Ascending aorta (tissue), 2 donors: ENCODE measurements around the gene SPECC1L. TPM values are rescaled to one million over a fixed set of nuclear protein-coding genes. Genes with fewer than 3 reads are reported as not detected.

Experiments
- DNase-seq, 2 donors: peaks; one replicate each; pipeline ENCODE4 v3.0.0-alpha.2; 2019; ENCODE audit warnings: low spot score in 2 of 2
- H3K27ac ChIP-seq, 2 donors: fragments of 200-600 bp; sonication (generic); one replicate each; pipeline ENCODE4 v1.5.1; 2016 to 2017; ENCODE audit warnings: mild to moderate bottlenecking in 1 of 2
- H3K27me3 ChIP-seq: fragments of 200-600 bp; sonication (generic); one replicate; pipeline ENCODE4 v1.5.1; 2017
- H3K36me3 ChIP-seq, 2 donors: fragments of 200-600 bp; sonication (generic); one replicate each; pipeline ENCODE4 v1.5.1; 2016
- H3K4me1 ChIP-seq, 2 donors: fragments of 200-600 bp; sonication (generic); one replicate each; pipeline ENCODE4 v1.5.1; 2016 to 2017; ENCODE audit warnings: mild to moderate bottlenecking in 1 of 2
- H3K4me3 ChIP-seq, 2 donors: fragments of 200-600 bp; sonication (generic); one replicate each; pipeline ENCODE4 v1.5.1; 2016 to 2017; ENCODE audit warnings: mild to moderate bottlenecking in 1 of 2
- H3K9me3 ChIP-seq, 2 donors: fragments of 200-600 bp; sonication (generic); one replicate each; pipeline ENCODE4 v1.5.1; 2016
- intact Hi-C: fragments of 100-400 bp; cut with DNase I; formaldehyde crosslinking; loops from one replicate; pipeline ENCODE4 v1.15.1; 2023
- total RNA-seq: library from RNA; depleted of rRNA; stranded (reverse); fragments of >200 nt; gene quantifications from one replicate; pipeline ENCODE4 v1.1.0, GENCODE V29; 2016
- TF ChIP-seq, protein P1 (sequence below), 3 experiments: fragments of 200-600 bp in 2 of 3; fragments of 450-650 bp in 1 of 3; sonication (generic) in 2 of 3; IDR thresholded peaks; one replicate each; pipeline ENCODE4 v1.5.1; 2016 to 2019; ENCODE audit warnings: antibody characterized with exemption in 3 of 3, mild to moderate bottlenecking in 1 of 3, moderate library complexity in 1 of 3

The SPECC1L gene
- total RNA-seq, 1 donor from 2014 or later = 66.9 TPM

DNA sequence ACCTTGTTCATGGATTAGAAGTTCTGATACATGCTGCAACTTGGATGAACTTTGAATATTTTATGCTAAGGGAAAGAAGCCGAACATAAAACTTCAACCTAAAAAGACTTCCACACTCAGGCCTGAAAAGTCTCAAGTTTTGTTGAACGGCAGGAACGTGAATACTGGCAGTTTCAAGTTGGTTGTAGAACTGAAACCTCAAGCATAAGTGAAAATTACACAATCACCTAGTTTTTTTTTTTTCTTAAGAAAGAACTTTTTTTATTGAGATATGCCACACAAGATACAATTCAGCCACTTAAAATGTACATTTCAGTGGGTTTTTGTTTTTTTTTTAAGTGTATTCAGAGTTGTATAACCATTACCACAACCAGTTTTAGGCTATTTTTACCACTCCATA is 106.0 kb downstream of the SPECC1L start:
- H3K36me3 ChIP-seq = peaks cover 25 to 55% of the 10 kb centered on the region in 2 donors
- H3K27me3 ChIP-seq = no peaks in the 10 kb centered on the region
- no peak overlapping the region for H3K27ac ChIP-seq
- H3K4me1 ChIP-seq = no peaks in the 10 kb centered on the region
- TF ChIP-seq, protein P1, sequence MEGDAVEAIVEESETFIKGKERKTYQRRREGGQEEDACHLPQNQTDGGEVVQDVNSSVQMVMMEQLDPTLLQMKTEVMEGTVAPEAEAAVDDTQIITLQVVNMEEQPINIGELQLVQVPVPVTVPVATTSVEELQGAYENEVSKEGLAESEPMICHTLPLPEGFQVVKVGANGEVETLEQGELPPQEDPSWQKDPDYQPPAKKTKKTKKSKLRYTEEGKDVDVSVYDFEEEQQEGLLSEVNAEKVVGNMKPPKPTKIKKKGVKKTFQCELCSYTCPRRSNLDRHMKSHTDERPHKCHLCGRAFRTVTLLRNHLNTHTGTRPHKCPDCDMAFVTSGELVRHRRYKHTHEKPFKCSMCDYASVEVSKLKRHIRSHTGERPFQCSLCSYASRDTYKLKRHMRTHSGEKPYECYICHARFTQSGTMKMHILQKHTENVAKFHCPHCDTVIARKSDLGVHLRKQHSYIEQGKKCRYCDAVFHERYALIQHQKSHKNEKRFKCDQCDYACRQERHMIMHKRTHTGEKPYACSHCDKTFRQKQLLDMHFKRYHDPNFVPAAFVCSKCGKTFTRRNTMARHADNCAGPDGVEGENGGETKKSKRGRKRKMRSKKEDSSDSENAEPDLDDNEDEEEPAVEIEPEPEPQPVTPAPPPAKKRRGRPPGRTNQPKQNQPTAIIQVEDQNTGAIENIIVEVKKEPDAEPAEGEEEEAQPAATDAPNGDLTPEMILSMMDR (IDR thresholded peaks at IDR 0.05) = no peak
- H3K9me3 ChIP-seq = no peaks in the 10 kb centered on the region
- intact Hi-C loops = no loop called here
- no peak overlapping the region for H3K4me3 ChIP-seq
- no peak for DNase-seq

DNA sequence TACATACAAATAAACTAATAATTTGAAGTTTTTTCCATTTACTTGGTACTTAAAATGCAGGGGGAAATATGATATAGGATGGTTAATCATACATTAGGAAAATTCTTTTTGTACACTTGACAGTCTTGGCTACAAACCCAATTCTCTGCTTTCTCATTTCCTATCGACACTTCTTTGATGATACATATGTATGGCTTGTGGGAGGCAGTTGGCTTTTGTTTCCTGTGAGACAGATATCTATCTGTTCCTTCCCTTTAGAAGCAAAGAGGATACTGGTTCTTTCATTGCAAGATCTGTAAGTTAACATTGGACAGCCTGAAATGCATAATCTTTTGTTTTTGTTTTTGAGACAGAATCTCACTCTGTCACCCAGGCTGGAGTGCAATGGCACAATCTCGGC is 108.9 kb downstream of the SPECC1L start:
- H3K36me3 ChIP-seq = peaks cover 20 to 40% of the 10 kb centered on the region in 2 donors
- no peak overlapping the region for H3K27ac ChIP-seq
- DNase-seq = no peak
- intact Hi-C loops = no loop called here
- no peaks in the 10 kb centered on the region for H3K9me3 ChIP-seq
- no peaks in the 10 kb centered on the region for H3K27me3 ChIP-seq
- H3K4me3 ChIP-seq = no peak overlapping the region
- H3K4me1 ChIP-seq = no peaks in the 10 kb centered on the region
- TF ChIP-seq, protein P1 (IDR thresholded peaks at IDR 0.05) = no peak

GRCh38 chr22:24380220-24380904 is 109.7 kb downstream of the SPECC1L start:
- no peak overlapping the region for H3K4me3 ChIP-seq
- peaks cover 19 to 37% of the 10 kb centered on the region in 2 donors for H3K36me3 ChIP-seq
- intact Hi-C loops = no loop called here
- TF ChIP-seq, protein P1 (IDR thresholded peaks at IDR 0.05) = no peak
- H3K27me3 ChIP-seq = no peaks in the 10 kb centered on the region
- no peak for DNase-seq
- H3K27ac ChIP-seq = no peak overlapping the region
- no peaks in the 10 kb centered on the region for H3K4me1 ChIP-seq
- no peaks in the 10 kb centered on the region for H3K9me3 ChIP-seq

DNA sequence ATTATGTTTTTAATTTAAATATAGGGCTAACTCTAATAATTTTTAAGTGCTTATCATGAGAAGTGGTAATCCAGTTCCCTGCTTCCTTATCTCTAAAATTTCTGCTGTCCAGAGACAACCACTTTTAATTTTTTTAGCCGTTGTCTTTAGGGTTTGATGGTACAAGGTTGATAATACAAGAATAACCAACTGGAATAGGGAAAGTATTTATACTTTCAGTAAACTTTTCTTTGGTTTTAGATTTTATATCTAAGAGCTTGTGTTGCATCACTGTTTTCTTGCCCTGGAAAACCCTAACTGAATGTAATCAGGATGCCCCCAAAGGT is 110.2 kb downstream of the SPECC1L start:
- Histone ChIP-seq H3K27me3 (no peaks in the 10 kb centered on the region), H3K9me3 (no peaks in the 10 kb centered on the region), H3K36me3 (peaks cover 14 to 32% of the 10 kb centered on the region in 2 donors), H3K4me3 (no peak overlapping the region), H3K27ac (no peak overlapping the region), H3K4me1 (no peaks in the 10 kb centered on the region)
- DNase-seq = no peak
- TF ChIP-seq, protein P1 (IDR thresholded peaks at IDR 0.05) = no peak
- intact Hi-C loops = no loop called here

GRCh38 chr22:24383061-24383460 is 112.4 kb downstream of the SPECC1L start:
- no peaks in the 10 kb centered on the region for H3K9me3 ChIP-seq
- TF ChIP-seq, protein P1 (IDR thresholded peaks at IDR 0.05) = no peak
- H3K27ac ChIP-seq = no peak overlapping the region
- H3K36me3 ChIP-seq = peaks cover 4 to 12% of the 10 kb centered on the region in 2 donors
- no peak for DNase-seq
- intact Hi-C loops = no loop called here
- no peaks in the 10 kb centered on the region for H3K4me1 ChIP-seq
- H3K4me3 ChIP-seq = no peak overlapping the region
- no peaks in the 10 kb centered on the region for H3K27me3 ChIP-seq

DNA sequence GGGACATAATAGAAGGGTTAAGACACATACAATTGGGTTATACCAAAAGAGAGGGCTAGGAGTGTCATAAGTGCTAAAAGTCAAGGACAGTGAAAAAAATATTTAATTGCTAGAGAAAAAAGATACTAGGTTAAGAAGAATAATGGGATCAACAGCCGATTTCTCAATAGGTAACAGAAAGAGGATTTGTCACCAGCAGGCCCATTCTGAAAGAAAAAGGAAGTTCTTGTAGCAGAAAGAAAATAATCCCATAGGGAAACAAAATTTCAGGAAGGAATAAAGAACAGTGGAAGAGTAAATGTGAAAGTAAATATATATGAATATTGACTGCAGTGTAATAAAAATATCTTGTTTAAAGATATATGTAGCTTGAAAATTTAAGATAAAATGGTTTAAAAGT is 113.5 kb downstream of the SPECC1L start:
- Histone ChIP-seq H3K27ac (no peak overlapping the region), H3K9me3 (no peaks in the 10 kb centered on the region), H3K4me1 (no peaks in the 10 kb centered on the region), H3K4me3 (no peak overlapping the region), H3K36me3 (peaks cover under 1 to 12% of the 10 kb centered on the region in 2 donors), H3K27me3 (no peaks in the 10 kb centered on the region)
- DNase-seq = no peak
- TF ChIP-seq, protein P1 (IDR thresholded peaks at IDR 0.05) = no peak
- intact Hi-C loops = no loop called here
